HL-60 (cell line): ENCODE measurements around the gene ABCG1.

Experiments
- DNase-seq, 2 experiments: peaks; one replicate each; pipeline ENCODE4 v3.0.0-alpha.2; 2010 to 2020; ENCODE audit warnings: low read depth in 1 of 2, low spot score in 1 of 2
- H3K27ac ChIP-seq: fragments of 250-450 bp; sonication (Bioruptor Pico); replicated peaks from 2 replicates; pipeline ENCODE4 v1.5.1; 2020; ENCODE audit warnings: mild to moderate bottlenecking, moderate library complexity
- H3K27me3 ChIP-seq: fragments of 250-450 bp; sonication (Bioruptor Pico); 2 replicates; pipeline ENCODE4 v1.5.1; 2021; ENCODE audit warnings: mild to moderate bottlenecking, moderate library complexity; ENCODE audit not compliant: insufficient read depth, poor library complexity, severe bottlenecking
- H3K4me3 ChIP-seq: replicated peaks from 2 replicates; pipeline ENCODE4 v1.5.1; 2011; ENCODE audit warnings: mild to moderate bottlenecking, control low read depth, low read length; ENCODE audit not compliant: insufficient read depth
- GABPA ChIP-seq: IDR thresholded peaks from 2 replicates; pipeline ENCODE4 v1.6.1; 2012; ENCODE audit warnings: low read depth
- POLR2AphosphoS5 ChIP-seq: IDR thresholded peaks from 2 replicates; pipeline ENCODE4 v1.6.1; 2012; ENCODE audit warnings: low read depth
- SPI1 ChIP-seq: IDR thresholded peaks from 2 replicates; pipeline ENCODE4 v1.6.1; 2012; ENCODE audit warnings: low read depth, mild to moderate bottlenecking, borderline replicate concordance
- TF ChIP-seq, protein P1 (sequence below): IDR thresholded peaks from 2 replicates; pipeline ENCODE4 v1.6.1; 2012; ENCODE audit warnings: low read depth; ENCODE audit not compliant: insufficient replicate concordance
- TF ChIP-seq, protein P2 (sequence below): IDR thresholded peaks from one replicate; pipeline ENCODE4 v1.5.1; 2011; ENCODE audit warnings: low read length, control low read depth, inconsistent platforms; ENCODE audit not compliant: insufficient read depth

Gene ABCG1

DNA sequence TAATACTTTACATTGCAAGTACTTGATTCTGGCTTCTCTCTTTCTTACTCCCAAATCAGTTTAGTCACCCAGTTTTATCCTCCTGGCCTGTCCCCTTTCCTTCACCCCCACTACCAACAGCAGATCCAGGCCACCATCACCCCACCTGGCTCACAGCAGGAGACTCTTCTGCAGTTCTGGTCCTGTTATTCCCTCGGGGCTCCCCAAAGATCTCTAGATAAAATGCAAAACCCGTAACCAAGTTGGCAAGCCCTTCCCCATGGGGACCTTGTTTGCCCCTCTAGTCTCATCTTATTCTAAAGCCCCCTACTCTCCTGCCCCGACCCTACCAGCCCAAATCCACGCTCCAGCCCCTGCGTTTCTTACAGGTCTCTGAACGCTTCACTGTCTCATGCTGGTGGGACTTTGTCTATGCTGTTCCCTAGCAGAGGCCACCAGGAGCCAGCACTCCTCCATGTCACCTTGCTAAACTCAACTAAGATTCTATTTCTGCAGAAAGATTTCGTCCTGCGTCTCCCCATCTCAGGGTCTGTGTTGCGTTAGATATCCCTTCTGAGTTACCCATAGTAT lies 4.0 kb downstream of the ABCG1 start:
- peaks cover 28% of the 10 kb centered on the region for H3K27me3 ChIP-seq
- TF ChIP-seq, protein P1, sequence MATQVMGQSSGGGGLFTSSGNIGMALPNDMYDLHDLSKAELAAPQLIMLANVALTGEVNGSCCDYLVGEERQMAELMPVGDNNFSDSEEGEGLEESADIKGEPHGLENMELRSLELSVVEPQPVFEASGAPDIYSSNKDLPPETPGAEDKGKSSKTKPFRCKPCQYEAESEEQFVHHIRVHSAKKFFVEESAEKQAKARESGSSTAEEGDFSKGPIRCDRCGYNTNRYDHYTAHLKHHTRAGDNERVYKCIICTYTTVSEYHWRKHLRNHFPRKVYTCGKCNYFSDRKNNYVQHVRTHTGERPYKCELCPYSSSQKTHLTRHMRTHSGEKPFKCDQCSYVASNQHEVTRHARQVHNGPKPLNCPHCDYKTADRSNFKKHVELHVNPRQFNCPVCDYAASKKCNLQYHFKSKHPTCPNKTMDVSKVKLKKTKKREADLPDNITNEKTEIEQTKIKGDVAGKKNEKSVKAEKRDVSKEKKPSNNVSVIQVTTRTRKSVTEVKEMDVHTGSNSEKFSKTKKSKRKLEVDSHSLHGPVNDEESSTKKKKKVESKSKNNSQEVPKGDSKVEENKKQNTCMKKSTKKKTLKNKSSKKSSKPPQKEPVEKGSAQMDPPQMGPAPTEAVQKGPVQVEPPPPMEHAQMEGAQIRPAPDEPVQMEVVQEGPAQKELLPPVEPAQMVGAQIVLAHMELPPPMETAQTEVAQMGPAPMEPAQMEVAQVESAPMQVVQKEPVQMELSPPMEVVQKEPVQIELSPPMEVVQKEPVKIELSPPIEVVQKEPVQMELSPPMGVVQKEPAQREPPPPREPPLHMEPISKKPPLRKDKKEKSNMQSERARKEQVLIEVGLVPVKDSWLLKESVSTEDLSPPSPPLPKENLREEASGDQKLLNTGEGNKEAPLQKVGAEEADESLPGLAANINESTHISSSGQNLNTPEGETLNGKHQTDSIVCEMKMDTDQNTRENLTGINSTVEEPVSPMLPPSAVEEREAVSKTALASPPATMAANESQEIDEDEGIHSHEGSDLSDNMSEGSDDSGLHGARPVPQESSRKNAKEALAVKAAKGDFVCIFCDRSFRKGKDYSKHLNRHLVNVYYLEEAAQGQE = no peak
- TF ChIP-seq SPI1 = no peak
- TF ChIP-seq, protein P2, sequence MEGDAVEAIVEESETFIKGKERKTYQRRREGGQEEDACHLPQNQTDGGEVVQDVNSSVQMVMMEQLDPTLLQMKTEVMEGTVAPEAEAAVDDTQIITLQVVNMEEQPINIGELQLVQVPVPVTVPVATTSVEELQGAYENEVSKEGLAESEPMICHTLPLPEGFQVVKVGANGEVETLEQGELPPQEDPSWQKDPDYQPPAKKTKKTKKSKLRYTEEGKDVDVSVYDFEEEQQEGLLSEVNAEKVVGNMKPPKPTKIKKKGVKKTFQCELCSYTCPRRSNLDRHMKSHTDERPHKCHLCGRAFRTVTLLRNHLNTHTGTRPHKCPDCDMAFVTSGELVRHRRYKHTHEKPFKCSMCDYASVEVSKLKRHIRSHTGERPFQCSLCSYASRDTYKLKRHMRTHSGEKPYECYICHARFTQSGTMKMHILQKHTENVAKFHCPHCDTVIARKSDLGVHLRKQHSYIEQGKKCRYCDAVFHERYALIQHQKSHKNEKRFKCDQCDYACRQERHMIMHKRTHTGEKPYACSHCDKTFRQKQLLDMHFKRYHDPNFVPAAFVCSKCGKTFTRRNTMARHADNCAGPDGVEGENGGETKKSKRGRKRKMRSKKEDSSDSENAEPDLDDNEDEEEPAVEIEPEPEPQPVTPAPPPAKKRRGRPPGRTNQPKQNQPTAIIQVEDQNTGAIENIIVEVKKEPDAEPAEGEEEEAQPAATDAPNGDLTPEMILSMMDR = no peak
- no peak overlapping the region for H3K4me3 ChIP-seq
- H3K27ac ChIP-seq = no peak overlapping the region
- no peak for DNase-seq

DNA sequence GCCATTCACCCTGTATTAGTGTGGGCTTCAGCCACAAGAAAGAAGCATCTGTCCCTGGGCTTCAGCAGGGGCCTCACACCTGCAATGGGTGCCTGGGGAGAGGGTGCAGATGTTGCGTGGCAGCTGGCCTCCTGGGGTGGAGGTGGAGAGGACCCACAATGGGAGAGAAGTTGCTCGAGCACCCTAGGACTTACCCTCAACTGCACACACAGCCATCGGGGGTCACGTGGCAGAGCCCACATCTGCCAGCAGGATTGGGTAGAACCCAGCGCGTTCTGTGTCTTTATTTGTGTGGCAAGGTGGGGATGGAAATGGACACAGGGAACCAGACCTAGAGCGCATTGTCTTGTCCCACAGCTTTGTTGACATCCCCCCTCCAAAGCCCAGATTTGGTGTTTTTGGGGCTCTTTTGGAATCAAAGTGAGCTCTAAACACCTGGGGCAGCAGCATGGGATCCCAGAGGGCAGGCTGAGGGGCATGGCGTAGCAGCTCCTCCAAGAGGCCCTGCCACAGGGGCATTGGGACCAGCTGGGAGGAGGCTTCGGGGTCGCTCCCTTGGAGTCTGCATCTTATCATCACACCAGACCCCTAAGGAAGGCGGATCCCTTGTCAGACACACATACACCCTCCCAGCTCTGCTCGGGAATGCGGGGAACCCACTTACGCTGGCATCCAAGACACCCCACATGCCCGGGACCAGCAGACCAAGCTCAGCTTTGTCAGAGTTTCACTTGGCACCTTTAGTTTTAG lies 5.1 kb downstream of the ABCG1 start:
- DNase-seq = no peak
- peaks cover 23% of the 10 kb centered on the region for H3K27me3 ChIP-seq

DNA sequence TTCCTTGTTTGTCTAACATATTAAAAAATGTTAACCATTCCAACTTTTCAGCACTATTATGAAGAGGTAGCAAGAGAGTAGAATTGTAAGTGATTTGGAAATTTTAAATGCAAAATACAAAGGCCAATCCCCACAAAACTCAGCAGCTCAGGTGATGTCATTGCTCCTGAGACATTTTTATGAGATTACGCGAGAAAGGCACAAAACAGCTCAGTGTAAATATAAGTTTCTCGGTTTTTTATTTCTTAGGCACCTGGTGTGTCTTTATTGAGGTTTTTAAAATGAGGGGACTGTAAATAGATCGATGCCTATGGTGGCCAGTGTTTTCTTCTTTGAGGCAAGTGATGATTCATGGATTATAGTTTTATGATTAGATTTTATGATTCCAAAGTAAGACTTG lies 6.1 kb downstream of the ABCG1 start:
- Histone ChIP-seq H3K27ac (no peak overlapping the region), H3K4me3 (no peak overlapping the region), H3K27me3 (peaks cover 14% of the 10 kb centered on the region)
- TF ChIP-seq SPI1 (no peak), GABPA (no peak), POLR2AphosphoS5 (no peak)
- TF ChIP-seq, protein P1 = no peak
- TF ChIP-seq, protein P2 = no peak
- no peak for DNase-seq

More for the DNA sequence above, 5.1 kb downstream of the ABCG1 start:
- TF ChIP-seq, protein P1 = no peak
- TF ChIP-seq SPI1 = no peak
- TF ChIP-seq, protein P2 = no peak
- TF ChIP-seq GABPA = no peak
- TF ChIP-seq POLR2AphosphoS5 = no peak
- Histone ChIP-seq H3K27ac (no peak overlapping the region), H3K4me3 (no peak overlapping the region)
